GM10266 (cell line): Measurements from ENCODE around the gene CNN2.

ENCODE experiments used
- DNase-seq: peaks from one replicate; pipeline ENCODE4 v3.0.0; 2012; ENCODE audit errors: extremely low spot score
- CTCF ChIP-seq: IDR thresholded peaks from 2 replicates; pipeline ENCODE4 v1.5.1; 2012; ENCODE audit warnings: mild to moderate bottlenecking, low read depth; ENCODE audit not compliant: control insufficient read depth, insufficient read depth; ENCODE audit errors: missing control alignments

The CNN2 gene

GRCh38 chr19:1026783-1027649 is 608 bp downstream of the CNN2 start:
- DNase-seq: peak; percentile 62
- TF ChIP-seq CTCF: no peak

GRCh38 chr19:1027650-1028061 is 1.2 kb downstream of the CNN2 start:
- TF ChIP-seq CTCF: no peak
- no peak for DNase-seq

- DNase-seq: peak; percentile 71
- TF ChIP-seq CTCF: no peak
These were observed 1.9 kb downstream of the CNN2 start for GRCh38 chr19:1028062-1028926.

GRCh38 chr19:1032264-1032867 is 6.0 kb downstream of the CNN2 start:
- no peak for TF ChIP-seq CTCF
- no peak for DNase-seq

- peak; percentile 2 for TF ChIP-seq CTCF
- DNase-seq: no peak
These were observed 9.7 kb downstream of the CNN2 start for GRCh38 chr19:1035998-1036621.

GRCh38 chr19:1037621-1038064 is 11.2 kb downstream of the CNN2 start:
- DNase-seq: no peak
- TF ChIP-seq CTCF: no peak
